GM15510 (cell line): ENCODE results near the gene GPR176.

Experiments
- POLR2A ChIP-seq: IDR thresholded peaks from 3 replicates; pipeline ENCODE4 v1.6.1; 2011; ENCODE audit warnings: borderline replicate concordance; ENCODE audit not compliant: insufficient read length; ENCODE audit errors: extremely low read depth

GPR176 gene

DNA sequence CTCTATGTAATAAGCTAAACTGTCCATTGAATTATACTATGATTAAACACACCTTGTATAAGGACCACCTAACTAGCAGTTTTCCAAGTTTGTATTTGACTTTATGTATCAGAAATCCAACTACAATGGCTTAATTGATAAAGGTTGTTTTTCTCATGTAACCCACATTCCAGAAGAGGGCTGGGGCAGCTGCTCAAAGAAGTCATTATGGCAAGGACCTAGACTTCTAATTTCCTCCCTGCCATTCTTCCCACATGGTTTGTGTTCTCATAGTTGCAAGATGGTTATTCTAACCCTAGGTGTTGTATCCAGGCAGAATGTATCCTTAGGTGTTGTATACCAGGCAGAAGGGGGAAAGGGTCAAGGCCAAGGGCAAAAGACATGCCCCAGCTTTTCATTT lies 35.7 kb downstream of the GPR176 start:
- no peak for TF ChIP-seq POLR2A

DNA sequence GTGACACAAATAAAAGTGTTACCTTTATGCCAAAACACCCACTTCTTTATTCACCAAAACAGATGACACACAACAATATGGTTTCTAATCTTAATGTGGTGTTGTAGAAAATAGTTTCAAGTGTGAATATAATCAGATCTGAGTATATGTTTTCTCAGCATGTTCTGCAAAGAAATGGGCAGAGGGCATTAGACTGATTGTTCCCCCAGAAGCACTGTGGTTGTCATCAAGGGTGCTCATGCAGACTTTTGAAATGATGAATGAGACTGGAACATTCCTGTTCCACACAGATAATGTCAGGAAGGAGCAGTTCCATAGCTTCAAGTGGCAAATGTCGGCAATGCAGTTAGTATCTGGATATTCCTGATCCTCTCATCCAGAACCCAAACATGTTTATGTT lies 37.5 kb downstream of the GPR176 start:
- TF ChIP-seq POLR2A: no peak

DNA sequence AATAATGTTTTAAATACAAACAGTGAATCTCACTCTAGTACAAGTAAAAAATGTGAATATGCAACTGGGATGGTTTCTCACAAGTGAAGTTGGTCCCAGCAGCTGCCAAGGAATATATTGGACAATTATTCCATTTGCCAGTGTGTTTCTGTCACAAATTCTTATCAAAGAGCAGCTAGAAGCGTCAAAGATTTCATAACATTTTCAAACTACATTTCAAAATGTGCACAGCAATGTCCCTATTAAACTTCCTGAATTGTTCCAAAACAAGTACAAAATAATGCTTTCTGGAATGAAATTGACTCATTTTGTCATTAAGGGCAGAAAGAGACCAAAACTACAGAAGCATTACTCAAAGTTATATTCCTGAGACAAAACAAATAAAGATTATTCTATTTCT lies 38.3 kb downstream of the GPR176 start:
- no peak for TF ChIP-seq POLR2A

DNA sequence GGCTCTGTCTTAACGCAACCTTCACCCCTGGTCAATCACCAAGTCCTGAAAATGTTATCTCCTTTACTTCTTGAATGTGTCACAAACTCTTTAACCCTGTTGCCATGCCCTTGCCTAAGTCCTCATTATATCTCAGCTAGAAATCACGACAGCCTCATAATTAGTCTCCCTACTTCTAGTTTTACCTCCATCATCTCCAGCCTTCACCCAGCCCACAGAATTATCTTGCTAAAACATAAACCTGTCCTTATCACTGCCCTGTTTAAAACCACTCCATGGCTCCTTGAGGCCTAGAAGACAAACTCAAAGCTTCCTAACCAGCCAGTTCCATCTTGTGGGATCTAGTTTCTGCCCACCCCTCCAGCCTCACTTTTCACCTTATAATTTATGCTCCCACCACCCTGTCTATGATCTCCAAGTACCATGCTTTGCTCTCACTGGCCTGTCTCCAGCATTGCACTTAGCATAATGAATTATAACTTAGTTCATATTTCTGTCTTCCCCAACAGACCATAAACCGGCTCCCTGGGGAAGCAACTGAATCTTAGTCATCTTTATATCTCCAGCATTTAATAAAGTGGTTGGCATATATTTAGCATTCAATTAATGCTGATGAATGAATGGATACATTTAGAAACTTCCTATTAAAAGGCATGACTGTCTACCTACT lies 39.2 kb downstream of the GPR176 start:
- no peak for TF ChIP-seq POLR2A

DNA sequence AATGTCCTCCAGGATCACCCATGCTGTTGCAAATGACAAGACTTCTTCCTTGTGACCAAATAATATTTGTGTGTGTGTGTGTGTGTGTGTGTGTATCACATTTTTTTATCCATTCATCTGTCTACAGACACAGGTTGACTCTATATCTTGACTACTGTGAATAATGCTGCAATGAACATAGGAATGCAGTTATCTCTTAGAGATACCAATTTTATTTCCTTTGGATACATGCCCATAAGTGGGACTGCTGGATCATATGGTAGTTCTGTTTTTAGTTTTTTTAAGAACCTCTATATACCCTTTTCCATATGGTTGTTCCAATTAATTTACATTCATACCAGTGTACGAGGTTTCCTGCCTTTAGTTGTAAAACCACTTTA lies 41.7 kb downstream of the GPR176 start:
- no peak for TF ChIP-seq POLR2A

DNA sequence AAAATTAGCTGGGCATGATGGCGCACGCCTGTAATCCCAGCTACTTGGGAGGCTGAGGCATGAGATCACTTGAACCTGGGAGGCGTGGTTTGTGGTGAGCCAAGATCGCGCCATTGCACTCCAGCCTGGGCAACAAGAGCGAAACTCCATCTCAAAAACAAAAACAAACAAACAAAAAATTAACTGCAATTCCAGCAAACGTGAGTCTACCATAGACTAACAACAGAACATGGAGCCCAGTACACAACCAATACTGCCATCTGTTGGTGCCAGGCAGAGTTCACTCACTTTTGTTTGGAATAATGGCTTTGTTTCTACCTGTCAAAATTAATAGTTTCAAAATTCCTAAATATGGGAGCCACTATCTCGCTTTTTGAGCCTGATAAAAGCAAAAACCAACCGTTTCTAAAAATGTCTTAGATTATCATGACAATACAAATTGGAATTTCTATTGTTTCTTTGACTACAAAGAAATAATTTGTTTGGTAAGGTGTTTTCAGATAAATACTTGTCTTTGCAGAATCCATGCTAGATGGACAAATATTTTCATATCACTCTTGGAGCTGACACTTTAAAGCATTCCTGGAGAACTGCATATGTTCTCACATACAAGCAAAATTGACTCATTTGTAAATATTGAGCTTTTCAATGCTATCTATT lies 45.0 kb downstream of the GPR176 start:
- no peak for TF ChIP-seq POLR2A

DNA sequence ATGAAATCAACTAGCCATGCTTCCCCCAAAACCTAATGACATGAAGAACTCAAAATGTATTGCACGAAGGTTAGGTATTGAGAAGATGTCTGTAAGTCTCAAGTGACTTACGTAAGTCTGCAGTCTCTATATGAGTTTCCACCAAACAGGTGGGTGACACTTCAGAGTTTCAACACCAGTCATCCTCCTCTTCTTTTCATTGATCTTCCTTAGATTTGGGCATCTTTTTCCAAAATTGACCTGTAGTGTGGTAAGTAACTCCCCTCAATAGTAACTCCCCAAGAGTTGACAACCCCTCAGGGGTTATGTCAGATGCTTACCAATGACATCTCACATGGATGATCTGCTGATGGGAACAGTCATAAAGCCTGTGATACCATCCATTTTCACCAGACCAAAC lies 46.1 kb downstream of the GPR176 start:
- TF ChIP-seq POLR2A: no peak

DNA sequence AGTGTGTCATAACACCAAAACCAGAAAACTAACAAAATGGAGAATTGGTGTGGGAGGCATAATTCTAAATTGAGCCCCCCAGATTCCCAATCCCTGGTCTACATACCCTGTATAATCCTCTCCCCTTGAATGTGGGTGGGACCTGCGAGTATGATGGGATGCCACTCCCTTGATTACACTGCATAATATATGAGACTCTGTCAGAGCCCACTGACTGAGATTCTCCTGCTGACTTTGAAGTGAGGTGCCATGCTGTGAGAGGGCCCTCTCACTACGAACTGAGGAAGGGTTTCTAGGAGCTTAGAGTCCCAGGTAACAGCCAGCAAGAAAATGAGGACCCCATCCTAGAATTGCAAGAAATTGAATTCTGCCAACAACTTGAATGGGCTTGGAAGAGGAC lies 49.5 kb downstream of the GPR176 start:
- no peak for TF ChIP-seq POLR2A

DNA sequence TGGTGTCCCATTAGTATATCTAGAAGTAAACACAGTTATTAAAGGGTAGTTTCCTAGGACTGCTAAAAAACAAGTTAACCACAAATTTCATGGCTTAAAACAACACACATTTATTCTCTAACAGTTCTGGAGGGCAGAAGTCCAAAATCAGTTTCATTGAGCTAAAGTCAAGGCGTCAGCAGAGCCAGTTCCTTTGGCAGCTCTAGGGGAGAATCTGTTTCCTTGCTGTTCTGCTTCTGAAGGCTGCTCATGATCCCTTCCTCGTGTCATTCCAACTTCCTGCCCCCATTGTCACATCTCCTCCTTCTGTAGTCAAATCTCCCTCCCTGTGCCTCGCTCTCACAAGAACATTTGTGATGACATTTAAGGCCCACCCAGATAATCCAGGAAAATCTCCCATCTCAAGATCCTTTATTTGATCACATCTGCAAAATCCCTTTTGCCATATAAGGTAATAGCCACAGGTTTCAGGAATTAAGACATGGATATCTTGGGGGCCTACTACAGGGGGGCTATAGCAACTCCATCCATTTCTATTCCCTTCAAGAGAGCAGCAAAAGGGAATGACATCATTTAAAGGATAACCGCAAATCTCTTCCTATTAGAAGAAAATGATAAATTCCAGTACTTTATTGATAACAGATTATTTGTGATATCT lies 50.1 kb downstream of the GPR176 start:
- no peak for TF ChIP-seq POLR2A

DNA sequence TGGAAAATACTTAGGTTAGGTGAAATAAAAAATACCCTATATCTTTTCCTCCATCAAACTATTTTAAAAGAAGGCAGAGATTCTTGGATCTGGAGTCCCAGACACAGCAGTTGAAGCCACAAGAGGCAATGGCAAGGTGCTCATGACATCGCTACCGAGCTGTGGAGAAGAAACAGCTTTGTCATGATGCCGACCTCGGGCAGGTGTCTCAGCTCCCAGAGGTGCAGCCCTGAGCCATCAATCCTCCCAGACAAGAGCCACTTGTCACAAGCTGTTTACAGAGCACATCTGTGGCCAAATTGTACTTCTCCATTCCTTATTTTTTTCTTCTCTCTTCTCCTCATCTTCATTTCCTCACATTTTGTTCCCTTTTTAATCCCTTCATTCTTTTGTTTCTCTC lies 50.8 kb downstream of the GPR176 start:
- no peak for TF ChIP-seq POLR2A

DNA sequence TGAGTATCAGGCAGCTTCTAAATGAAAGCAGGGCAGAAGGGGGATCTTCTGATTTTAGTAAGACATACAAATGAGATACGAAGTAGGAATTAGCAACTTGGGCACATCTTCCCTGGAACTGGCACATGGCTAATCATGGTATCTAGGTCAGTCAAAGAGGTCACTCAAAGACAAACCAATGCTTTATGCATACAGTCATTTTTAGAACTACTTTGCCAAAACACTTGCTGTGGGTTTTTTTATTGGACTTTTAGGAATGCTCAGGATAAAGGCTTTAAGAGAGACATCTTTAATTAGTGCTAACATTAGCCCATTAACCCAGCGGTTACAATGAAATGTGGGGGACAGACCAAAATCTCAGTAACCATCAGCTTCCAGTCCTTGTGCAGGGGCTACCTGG lies 51.7 kb downstream of the GPR176 start:
- no peak for TF ChIP-seq POLR2A

DNA sequence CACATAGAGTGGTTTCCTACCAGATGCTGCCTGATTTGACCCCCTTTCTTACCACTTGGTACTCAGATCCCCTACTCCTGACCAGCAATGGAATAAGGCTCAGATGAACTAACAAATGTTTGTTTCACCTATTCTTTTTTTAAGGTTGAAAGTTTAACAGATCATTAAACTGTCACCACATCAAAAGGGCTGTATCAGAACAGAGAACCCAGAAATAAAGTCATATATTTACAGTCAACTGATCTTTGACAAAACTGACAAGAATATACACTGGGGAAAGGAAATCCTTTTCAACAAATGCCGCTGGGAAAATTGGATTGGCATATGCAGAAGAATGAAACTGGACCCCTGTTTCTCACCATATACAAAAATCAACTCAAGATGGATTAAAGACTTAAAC lies 56.0 kb downstream of the GPR176 start:
- TF ChIP-seq POLR2A: no peak

DNA sequence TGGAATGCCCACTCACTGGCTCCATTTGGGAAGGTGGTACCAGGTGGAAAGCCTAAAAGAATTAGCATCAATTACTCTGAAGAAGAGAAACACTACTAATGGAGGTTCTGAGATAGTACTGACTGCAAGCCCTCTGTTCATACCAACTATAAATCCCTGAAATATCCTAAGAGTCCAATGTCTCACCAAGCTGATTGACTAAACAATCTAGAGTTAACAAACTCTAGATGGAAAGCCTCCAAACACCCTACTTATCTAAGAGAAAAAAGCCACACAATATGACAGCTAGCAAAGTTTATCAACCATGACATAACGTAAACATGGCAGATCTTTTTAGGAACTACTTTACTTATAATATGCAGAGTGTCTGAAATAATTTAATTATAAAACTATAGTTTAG lies 59.2 kb downstream of the GPR176 start:
- no peak for TF ChIP-seq POLR2A

DNA sequence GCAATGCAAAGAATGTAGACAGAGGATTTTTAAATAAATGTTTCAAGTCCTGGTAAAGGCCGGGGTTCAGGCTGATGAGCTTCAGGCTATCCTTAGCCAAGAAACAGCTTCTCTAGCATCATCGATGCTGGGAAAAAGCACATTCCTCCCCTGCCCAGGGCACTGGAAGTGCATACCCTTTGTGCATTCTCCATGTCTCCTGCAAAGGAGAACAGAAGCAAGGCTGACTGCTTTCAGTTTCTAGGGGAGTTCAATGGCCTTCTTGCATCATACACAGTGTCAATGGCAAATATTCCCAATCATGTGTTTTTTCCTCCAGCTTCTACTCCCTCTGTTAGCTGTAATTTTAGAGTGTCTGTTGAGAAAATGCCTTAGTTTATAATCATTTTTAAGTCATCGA lies 59.9 kb downstream of the GPR176 start:
- TF ChIP-seq POLR2A: no peak

DNA sequence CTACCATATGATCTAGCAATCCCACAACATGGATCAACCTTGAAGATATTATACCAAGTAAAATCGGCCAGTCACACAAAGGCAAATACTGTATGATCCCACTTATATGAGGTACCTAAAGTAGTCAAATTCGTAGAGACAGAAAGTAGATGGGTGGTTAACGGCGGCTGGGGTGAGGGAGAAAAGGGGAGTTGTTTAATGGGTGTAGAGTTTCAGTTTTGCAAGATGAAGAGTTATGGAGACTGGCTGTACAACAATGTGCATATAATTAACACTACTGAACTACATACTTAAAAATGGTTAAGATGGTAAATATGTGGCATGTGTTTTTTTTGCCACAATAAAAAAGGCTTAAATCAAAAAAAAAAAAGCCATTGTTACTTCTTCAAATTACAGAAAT lies 60.4 kb downstream of the GPR176 start:
- no peak for TF ChIP-seq POLR2A

DNA sequence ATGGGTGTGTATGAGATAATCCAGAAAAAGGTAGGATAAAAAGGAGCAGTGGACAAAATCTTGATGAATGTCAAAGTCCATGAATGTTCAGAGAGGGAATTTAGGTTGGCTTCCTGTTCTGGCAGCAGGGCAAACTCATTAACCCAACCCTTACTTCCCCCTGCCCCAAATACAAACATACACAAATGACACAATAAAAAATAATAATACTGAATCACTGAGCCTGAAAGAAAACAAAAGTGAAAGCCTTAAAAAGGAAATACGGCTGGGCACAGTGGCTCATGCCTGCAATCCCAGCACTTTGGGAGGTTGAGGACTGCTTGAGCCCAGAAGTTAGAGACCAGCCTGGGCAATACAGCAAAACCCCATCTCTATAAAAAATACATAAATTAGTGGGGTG lies 62.9 kb downstream of the GPR176 start:
- TF ChIP-seq POLR2A: no peak

DNA sequence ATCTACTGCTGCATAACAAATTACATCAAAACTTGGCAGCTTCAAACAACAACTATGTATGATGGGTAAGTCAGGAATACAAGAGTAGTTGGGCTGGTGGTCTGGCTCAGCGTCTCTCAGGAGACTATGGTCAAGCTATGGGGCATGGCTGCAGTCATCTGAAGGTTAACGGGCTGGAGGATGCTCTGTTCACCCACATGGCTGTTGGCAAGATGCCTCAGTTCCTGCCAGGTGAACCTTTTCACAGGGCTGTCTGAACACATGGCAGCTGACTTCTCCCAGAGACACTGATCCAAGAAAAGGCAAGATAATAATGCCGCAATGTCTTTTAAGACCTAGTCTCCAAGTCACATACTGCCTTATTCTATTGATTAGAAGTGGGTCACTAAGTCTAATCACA lies 63.7 kb downstream of the GPR176 start:
- no peak for TF ChIP-seq POLR2A

DNA sequence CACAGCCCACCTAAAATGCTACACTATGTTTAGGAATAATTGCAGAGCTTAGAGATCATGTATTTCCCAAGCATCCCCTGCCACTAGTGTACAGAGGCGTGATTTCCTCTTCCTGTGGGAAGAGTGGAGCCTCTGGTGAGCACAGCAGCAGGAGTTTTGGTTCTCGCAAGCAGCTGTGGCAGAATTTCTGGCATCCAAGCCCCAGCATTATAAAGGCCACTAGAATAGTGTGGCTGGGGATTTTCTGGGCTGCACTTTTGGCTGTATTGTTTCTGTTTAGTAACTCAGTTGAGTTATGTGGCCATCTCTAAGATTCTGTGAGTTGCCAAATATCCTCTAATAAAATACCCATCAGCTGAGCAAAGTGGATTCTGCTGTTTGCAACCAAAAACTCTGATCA lies 64.7 kb downstream of the GPR176 start:
- no peak for TF ChIP-seq POLR2A
